Activated T-cell treated with anti-CD3 and anti-CD28 coated beads, Interleukin-2, amount 50 U/mL, for 48 hours (primary cell): Measurements from ENCODE around the gene LCA5.
"Not testable (repeated sequence)": the region's sequence is repeated elsewhere in the genome, so short reads cannot be mapped to it uniquely, and the experiment has no call there.

Experiments used
- DNase-seq, 2 experiments: peaks; one replicate each; pipeline ENCODE4 v3.0.0-alpha.2; 2020

The LCA5 gene

DNA sequence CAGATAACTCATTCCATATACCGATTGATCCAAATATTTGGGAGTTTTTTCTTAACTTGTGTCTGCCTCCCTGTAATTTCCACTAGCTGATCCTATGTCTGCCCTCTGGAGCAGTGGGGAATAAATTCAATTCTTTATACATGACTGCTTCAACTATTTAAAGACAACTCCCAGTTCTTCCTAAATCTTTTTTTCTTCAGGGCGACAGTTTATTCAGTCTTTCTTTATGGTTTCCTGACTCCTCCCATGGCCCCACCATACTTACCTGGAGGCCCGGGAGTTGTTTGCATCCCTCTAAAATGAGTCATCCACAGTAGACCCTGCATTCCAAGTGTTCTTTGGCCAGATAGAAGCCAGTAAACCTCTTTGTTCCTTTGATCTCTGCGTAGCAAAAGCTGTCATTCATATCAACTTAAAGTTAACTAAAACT, 73.6 kb downstream of the LCA5 start:
- no peak for DNase-seq

DNA sequence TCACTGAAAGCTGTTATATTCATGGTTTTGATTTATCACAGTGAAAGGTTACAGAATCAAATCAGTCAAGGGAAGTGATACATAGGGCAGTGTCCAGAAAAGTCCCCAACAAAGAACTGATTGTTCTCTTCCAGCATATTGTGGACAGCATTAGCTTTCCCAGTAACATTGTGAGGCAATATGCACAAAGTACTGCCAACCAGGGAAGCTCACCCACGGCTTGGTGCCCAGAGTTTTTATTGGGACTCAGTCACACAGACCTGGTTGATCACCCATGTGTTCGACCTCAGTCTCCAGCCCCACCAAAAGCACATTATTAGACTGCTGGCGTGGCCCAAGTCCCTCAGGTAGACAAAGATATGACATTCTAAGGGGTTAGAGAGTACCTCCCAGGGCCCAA, 76.0 kb downstream of the LCA5 start:
- DNase-seq, result no peak

DNA sequence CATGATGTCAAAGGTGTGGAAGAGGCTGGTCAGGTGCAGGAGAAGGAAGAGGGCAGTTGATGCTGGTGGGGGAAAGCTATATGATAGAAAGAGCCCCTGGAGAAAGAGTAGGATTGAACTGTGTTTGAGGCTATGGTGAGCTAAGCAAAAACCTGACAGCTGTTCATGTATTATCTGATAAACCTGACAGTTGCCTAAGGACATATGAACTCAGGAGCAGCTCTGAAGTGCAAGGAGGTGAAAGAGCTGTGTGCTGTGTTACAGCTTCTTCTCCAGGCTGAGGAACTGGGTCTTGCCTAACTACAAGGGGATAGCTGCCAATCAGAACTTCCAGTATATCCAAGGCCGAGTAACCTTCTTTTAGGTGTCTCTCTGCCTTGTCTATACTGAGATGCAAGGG, 81.8 kb downstream of the LCA5 start:
- DNase-seq, result no peak

DNA sequence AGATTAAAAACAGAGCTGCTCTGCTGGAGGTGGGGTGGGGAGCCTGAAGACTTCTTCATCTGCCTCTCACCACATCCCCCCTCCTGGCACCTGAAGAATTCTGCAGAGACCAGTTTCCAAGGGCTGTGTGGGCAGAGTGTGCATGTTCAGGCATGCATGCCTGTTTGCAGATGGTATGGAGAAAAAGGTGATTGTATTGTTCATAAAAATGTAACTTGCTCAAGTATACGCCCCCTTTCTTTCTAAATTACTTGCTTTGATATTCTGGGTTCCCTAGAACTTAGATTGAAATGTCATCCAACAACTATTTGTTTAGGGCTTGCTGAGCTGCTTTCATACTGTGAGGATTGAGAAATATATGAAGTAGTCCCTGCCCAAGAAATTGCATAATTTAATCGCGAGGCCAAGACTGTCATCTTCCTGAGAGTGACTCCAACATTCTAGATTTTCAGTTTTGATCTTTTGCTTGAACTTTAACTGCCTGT, 83.6 kb downstream of the LCA5 start:
- DNase-seq, result no peak

DNA sequence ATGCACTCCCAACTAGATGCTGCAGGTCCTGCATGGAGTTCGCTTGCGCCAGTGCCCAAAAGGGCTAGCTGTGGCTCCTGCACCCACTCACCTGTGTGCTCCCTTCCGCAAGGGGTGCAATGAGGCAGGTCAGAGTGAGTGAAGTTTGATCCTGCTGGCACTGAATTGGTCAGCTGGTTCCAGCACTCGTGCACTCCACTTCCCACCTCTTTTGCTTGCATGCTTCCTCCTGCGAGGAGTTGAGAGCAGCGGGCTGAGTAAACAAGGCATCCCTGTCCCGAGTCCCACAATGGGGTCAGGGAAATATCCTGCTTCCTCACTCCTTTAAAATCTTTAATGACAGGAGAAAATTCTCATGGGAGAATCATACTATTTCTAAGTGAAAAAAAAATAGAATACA, 86.2 kb downstream of the LCA5 start:
- no peak for DNase-seq

DNA sequence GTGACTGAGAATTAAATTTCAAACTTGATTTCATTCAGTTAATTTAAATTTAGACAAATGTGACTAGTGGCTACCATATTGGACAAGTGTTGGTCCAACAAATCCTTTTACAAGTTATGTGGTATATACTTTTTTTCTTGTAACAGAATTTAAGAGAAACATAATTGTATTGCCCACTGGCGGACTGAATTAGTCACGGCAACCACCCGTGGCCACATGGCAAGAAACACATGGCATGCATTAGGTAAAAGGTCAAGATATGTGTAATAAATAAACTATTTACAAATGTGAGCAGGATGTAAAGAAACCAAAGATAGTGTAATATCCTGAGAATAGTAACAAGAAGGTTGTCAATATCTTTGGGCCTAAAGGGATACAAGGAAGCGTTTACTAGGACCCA, 91.2 kb downstream of the LCA5 start:
- no peak for DNase-seq

DNA sequence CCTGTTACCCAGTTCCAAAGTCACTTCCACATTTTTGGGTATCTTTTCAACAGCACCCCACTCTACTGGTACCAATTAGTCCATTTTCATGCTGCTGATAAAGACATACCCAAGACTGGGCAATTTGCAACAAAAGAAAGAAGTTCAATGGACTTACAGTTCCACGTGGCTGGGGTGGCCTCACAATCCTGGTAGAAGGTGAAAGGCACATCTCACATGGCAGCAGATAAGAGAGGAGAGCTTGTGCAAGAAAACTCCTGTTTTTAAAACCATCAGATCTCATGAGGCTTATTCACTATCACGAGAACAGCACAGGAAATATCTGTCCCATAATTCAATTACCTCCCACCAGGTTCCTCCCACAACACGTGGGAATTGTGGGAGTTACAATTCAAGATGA, 93.4 kb downstream of the LCA5 start:
- not testable (repeated sequence) for DNase-seq

DNA sequence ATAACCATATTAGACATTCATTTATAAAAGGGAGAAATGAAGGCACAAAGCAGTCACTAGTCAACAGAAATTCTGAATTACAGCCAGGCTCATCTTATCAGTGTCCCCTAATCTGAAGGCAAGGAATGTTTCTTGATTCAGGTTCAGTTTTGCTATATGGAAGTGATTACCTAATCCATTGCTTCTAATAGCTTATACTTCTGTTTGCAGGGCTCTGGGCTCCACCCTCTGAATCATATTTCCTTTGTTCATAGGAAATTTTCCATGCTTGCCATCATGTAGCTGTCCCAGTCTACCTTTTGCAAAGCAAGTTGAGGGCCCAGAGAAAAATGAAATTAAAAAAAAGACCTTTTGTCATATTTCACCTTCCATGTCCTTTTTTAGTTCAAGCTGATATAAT, 96.0 kb downstream of the LCA5 start:
- no peak for DNase-seq

DNA sequence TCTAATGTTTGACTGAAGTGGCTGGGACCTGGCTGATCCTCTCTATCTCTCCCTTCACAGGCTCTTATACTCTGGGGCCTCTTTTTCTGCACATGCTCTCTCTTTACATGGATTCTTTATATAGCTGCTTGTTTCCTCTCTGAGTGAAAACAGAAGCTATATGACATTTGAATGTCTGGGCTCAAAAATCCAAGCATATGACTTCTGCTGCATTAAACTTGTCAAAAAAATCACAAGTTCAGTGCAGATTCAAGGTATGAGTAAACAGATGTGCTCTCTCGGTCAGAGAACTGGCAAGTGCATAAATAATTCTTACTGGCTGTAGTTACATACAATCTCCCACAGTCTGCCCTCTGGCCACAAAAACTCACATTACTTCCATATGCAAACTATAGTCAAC, 96.6 kb downstream of the LCA5 start:
- no peak for DNase-seq

DNA sequence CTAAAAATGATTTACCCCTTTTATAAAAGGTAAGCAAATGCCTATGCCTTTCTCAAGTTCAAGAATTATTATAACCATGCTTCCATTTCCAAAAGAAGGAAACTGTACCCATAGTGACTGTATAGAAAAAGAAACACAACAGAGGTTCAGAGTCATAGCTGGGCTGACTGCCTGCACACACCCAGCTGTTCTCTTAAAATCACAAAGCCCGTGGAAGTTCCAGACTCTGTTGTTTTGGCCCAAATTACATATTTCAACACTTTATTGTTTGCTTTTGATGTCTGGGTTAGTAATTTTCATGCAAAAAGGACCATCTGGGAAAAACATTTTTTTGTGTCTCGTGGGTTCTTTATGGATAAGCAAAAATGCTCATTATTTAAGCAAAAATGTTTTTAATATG, 99.2 kb downstream of the LCA5 start:
- DNase-seq, result no peak

DNA sequence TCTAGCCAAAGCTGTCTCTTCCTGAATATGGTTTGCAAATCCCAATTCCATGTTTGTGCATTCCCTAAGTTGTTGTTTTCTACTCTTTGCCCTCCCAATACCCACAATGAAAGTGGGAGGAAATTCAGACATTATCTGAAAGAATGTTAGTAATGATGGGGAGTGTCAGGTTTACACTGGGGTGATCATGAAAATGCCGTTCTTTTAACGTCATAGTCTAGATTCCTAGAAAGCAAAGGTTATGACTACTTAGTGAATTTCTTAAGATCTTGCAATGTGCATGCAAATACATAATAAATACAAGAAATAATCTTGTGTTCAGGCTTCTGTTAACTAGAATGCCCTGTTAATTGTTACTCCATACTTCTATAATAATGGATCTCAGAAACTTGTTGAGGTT, 101.0 kb downstream of the LCA5 start:
- no peak for DNase-seq

DNA sequence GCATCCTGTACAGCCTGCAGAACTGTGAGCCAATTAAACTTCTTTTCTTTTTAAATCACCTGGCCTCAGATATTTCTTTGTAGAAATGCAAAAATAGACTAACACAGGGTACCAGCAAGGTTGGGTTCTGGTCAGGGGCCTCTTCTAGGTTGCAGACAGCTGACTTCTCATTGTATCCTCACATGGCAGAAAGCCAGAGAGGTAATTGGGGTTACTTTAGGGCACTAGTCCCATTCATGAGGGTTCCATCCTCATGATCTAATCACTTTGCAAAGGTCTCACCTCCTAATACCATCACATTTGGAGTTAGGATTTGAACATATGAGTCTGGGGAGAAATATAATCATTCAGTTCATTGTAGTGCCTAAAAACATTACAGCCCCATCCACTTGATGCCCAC, 101.5 kb downstream of the LCA5 start:
- no peak for DNase-seq
